Osteoblast (primary cell): Measurements from ENCODE around the gene AARS2. TPM values are rescaled to one million over a fixed set of nuclear protein-coding genes. Genes with fewer than 3 reads are reported as not detected.
"Not testable (repeated sequence)": the region's sequence is repeated elsewhere in the genome, so short reads cannot be mapped to it uniquely, and the experiment has no call there.

Experiments used
- DNase-seq: peaks from one replicate; pipeline ENCODE4 v3.0.0; 2011; ENCODE audit warnings: low spot score, mixed read lengths; ENCODE audit not compliant: insufficient read length; ENCODE audit errors: missing footprints
- H2AFZ ChIP-seq: 2 replicates; pipeline ENCODE4 v1.6.0; 2011; ENCODE audit warnings: mild to moderate bottlenecking, low read length
- H3K27ac ChIP-seq: 2 replicates; pipeline ENCODE4 v1.5.1; 2011; ENCODE audit warnings: mild to moderate bottlenecking, low read depth, low read length, moderate library complexity
- H3K27me3 ChIP-seq: 2 replicates; pipeline ENCODE4 v1.6.0; 2012; ENCODE audit warnings: mild to moderate bottlenecking, control low read depth, inconsistent platforms, low read length, moderate library complexity; ENCODE audit not compliant: insufficient read depth
- H3K36me3 ChIP-seq: 2 replicates; pipeline ENCODE4 v1.5.1; 2011; ENCODE audit warnings: mild to moderate bottlenecking, low read length, control low read depth, moderate library complexity; ENCODE audit not compliant: insufficient read depth
- H3K4me1 ChIP-seq: 2 replicates; pipeline ENCODE4 v1.5.1; 2011; ENCODE audit warnings: mild to moderate bottlenecking, low read length, control low read depth, moderate library complexity; ENCODE audit not compliant: insufficient read depth
- H3K4me2 ChIP-seq: 2 replicates; pipeline ENCODE4 v1.6.0; 2011; ENCODE audit warnings: mild to moderate bottlenecking, low read length; ENCODE audit not compliant: insufficient read depth
- H3K4me3 ChIP-seq: fragments of 200-600 bp; sonication (generic); 3 replicates; pipeline ENCODE4 v1.5.1; 2012; ENCODE audit warnings: mild to moderate bottlenecking, low read length, inconsistent platforms; ENCODE audit not compliant: insufficient read depth
- H3K79me2 ChIP-seq: 2 replicates; pipeline ENCODE4 v1.6.0; 2012; ENCODE audit warnings: mild to moderate bottlenecking, low read length, control low read depth, inconsistent platforms; ENCODE audit not compliant: insufficient read depth
- H3K9me3 ChIP-seq: 2 replicates; pipeline ENCODE4 v1.5.1; 2011; ENCODE audit warnings: low read depth, low read length, control low read depth
- H4K20me1 ChIP-seq: 2 replicates; pipeline ENCODE4 v1.6.0; 2012; ENCODE audit warnings: mild to moderate bottlenecking, low read length, control low read depth; ENCODE audit not compliant: insufficient read depth
- CTCF ChIP-seq: IDR thresholded peaks from 2 replicates; pipeline ENCODE4 v1.5.1; 2011; ENCODE audit warnings: mild to moderate bottlenecking, low read depth, low read length, moderate library complexity; ENCODE audit errors: extremely low read depth
- total RNA-seq: library from RNA; depleted of rRNA; stranded (reverse); fragments of >200 nt; gene quantifications from 2 replicates; pipeline ENCODE4 v1.2.3, GENCODE V29; 2012

AARS2 gene
- total RNA-seq, 1 donor: 6.2 TPM

GRCh38 chr6:44327096-44327495, 13.9 kb upstream of the AARS2 start:
- H3K4me1 ChIP-seq: no peaks in the 10 kb centered on the region
- H3K36me3 ChIP-seq: no peaks in the 10 kb centered on the region
- H3K4me2 ChIP-seq: no peak overlapping the region
- H3K4me3 ChIP-seq: no peak overlapping the region
- peaks cover 39% of the 10 kb centered on the region for H3K27me3 ChIP-seq
- H3K79me2 ChIP-seq: no peaks in the 10 kb centered on the region
- TF ChIP-seq CTCF: no peak
- no peak for DNase-seq
- no peaks in the 10 kb centered on the region for H4K20me1 ChIP-seq
- H3K27ac ChIP-seq: no peak overlapping the region
- no peak overlapping the region for H2AFZ ChIP-seq
- H3K9me3 ChIP-seq: no peaks in the 10 kb centered on the region

DNA sequence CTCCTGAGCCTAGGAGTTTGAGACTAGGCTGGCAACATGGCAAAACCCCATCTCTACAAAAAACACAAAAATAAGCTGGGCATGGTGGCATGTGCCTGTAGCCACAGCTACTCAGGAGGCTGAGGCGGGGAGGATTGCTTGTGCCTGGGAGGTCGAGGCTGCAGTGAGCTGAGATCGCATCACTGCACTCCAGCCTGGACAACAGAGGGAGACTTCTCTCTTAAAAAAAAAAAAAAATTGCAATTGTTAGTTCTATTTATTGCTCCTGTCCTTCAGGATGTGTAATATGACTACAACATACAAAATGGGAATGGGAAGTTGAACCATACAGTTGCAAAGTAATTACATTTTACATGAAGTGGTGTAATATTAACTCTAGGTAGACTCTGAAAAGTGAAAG, 8.1 kb upstream of the AARS2 start:
- no peaks in the 10 kb centered on the region for H4K20me1 ChIP-seq
- no peaks in the 10 kb centered on the region for H3K36me3 ChIP-seq
- H3K27me3 ChIP-seq: peaks cover 42% of the 10 kb centered on the region
- no peaks in the 10 kb centered on the region for H3K4me1 ChIP-seq
- no peak overlapping the region for H2AFZ ChIP-seq
- no peak overlapping the region for H3K27ac ChIP-seq
- TF ChIP-seq CTCF: no peak
- H3K9me3 ChIP-seq: no peaks in the 10 kb centered on the region
- no peak overlapping the region for H3K4me3 ChIP-seq
- H3K4me2 ChIP-seq: no peak overlapping the region
- no peaks in the 10 kb centered on the region for H3K79me2 ChIP-seq
- no peak for DNase-seq

DNA sequence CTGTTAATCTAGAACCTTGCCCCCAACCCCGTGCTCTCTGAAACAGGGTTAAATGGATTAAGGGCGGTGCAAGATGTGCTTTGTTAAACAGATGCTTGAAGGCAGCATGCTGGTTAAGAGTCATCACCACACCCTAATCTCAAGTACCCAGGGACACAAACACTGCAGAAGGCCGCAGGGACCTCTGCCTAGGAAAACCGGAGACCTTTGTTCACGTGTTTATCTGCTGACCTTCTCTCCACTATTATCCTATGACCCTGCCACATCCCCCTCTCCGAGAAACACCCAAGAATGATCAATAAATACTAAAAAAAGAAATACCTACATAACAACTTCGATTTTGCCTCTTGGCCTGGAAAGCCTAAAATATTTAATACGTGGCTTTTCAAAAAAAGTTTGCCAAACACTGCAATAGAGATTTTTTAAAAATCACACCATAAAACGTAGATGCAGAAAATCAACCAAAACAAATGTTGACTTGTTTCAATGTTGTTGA, 4.0 kb upstream of the AARS2 start:
- not testable (repeated sequence) for H3K4me2 ChIP-seq, H3K27ac ChIP-seq, H3K79me2 ChIP-seq, H2AFZ ChIP-seq, H3K9me3 ChIP-seq, H3K36me3 ChIP-seq, H4K20me1 ChIP-seq, H3K4me1 ChIP-seq, H3K4me3 ChIP-seq, DNase-seq
- H3K27me3 ChIP-seq: peaks cover 48% of the 10 kb centered on the region

GRCh38 chr6:44316481-44316880, 3.3 kb upstream of the AARS2 start:
- peaks cover 47% of the 10 kb centered on the region for H3K27me3 ChIP-seq
- DNase-seq: no peak
- H3K4me2 ChIP-seq: no peak overlapping the region
- no peak overlapping the region for H3K4me3 ChIP-seq
- peaks cover 17% of the 10 kb centered on the region for H3K79me2 ChIP-seq
- peaks cover 10% of the 10 kb centered on the region for H3K4me1 ChIP-seq
- H4K20me1 ChIP-seq: peaks cover 7% of the 10 kb centered on the region
- no peak overlapping the region for H3K27ac ChIP-seq
- TF ChIP-seq CTCF: no peak
- H3K36me3 ChIP-seq: peaks cover 2% of the 10 kb centered on the region
- no peaks in the 10 kb centered on the region for H3K9me3 ChIP-seq
- no peak overlapping the region for H2AFZ ChIP-seq
